Left cardiac atrium (tissue), 4 donors: ENCODE data around the gene SNX25. TPM values are rescaled to one million over a fixed set of nuclear protein-coding genes. Genes with fewer than 3 reads are reported as not detected.
A peak's percentile ranks its signal among the peaks of the same experiment; 100 is the strongest.
"Not testable (repeated sequence)": the region's sequence is repeated elsewhere in the genome, so short reads cannot be mapped to it uniquely, and the experiment has no call there.

Source experiments
- ATAC-seq, 2 donors: fragments of 200-7000 bp; cut with Tn5 transposase; one replicate each; pipeline ENCODE4 v1.9.1; 2020; ENCODE audit warnings: mild to moderate bottlenecking in 2 of 2, moderate library complexity in 2 of 2
- DNase-seq: peaks from one replicate; pipeline ENCODE4 v3.0.0-alpha.2; 2020
- intact Hi-C, 2 donors: fragments of 100-400 bp; cut with DNase I; formaldehyde crosslinking; loops; one replicate each; pipeline versions ENCODE4 v1.14.1 to v1.15.1; 2022 to 2023
- long read RNA-seq: library from polyadenylated mRNA; unstranded; transcript quantifications from one replicate; pipeline ENCODE4 v2.0.0, GENCODE V29; 2021
- total RNA-seq, 2 donors: library from RNA; stranded (reverse); fragmentation: NEBNext Ultra II Directional; extraction: Animal tissue kit (Norgen Biotek cat#: 25700); gene quantifications; one replicate each; pipeline ENCODE4 v1.2.1, GENCODE V29; 2021
- donor health status: DM: no; HTN: yes; CAD: no.
- donor health status: DM: no; HTN: yes; CAD: no; lungs with severe emphysema.
- donor health status: DM: yes; HTN: yes; CAD: no.
- donor health status: Dilated cardiomyopathy.

Gene SNX25
- 10 to 100 TPM; 15.4 to 16.6 TPM for total RNA-seq
- long read RNA-seq, partial matches to known transcripts: 1 of 2 reads
- long read RNA-seq, other reads (novel, unspliced or antisense): 1 of 2 reads

DNA sequence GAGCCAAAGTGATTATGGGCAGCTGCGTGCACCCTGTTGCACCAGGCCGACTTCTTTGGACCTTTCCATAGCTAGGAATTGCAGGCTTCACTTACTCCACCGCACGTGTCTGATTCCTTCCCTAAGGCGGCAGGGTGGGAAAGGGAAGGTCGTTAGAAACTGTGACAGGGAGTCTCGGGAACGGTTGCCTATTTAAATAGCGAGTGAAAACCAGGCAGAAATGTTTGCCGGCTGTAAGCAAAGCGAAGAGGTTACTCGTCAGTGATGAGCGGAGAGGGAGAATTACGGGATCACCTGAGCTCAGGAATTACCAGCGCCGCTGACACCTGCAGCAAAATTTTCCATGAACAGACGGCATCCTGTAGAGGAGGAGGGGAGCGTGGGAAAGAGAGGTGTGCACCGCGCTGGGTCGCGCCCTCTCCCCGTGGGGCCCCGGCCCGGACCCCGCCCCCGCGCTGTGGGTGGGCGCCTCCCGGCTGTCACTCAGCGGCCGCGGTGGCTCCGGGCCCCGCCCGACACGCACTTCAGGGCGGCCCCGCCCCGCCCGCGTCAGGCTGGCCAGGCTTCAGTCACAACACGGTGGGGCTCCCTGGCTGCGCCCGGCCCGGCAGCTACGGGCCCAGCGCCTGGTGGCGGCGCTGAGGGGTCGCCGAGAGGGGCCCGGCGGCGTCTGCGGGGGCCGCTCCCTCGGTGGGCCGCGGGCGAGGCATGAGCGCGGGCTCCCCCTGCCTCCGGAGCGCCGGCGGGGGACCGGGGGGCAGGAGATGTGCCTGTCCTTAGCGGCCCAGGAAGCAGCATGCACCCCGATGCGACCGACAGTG, at the start of gene SNX25:
TSS of gene SNX25 (plus strand) at position 568 of the 821 bp plus-strand sequence. CDS start at position 797, 229 bp downstream.
- DNase-seq: peak; percentile 92
- ATAC-seq: peak; percentile 96 to 98
- intact Hi-C loops: loop anchor here in 1 of 2 donors (10.0 kb wide), 1 partner anchor 186 kb away; the partner anchor contains the start of genes ANKRD37 and LRP2BP

DNA sequence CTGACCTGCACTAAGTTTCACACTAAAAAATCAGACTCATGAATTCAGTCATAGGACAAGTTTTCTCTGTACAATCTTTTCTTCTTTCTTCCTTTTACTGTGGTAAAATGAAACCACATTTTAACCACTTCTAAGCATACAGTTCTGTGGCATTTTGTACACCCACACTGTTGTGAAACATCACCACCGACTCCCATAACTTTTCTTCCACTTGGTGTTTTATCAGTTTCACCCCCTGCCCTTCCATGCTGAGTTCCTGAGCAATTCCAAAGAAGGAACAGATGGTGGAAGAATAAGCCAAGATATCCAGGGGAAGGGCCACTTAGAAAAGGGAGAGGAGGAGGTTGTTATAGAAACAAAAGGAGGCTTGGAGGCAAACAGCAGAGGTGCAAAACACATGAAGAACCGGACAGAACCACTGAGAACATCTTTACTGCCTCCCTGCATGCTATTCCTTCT, 43.8 kb upstream of the SNX25 start:
- ATAC-seq (peak; percentile 26 to 73), DNase-seq (no peak)
- intact Hi-C loops: no loop called here

DNA sequence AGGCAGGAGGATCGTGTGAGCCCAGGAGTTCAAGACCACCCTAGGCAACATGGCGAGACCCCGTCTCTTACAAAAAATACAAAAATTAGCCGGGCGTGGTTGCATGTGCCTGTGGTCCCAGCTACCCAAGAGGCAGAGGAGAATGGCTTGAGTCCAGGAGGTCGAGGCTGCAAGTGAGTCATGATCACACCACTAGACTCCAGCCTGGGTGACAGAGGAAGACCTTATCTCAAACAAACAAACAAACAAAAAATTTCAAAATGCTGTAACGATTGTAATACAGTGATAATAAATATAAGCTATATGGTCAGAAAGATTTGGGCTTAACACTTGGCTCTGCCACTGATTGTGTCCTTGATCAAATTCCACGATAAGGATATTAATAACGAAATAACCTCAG, 42.2 kb upstream of the SNX25 start:
- intact Hi-C loops: no loop called here
- ATAC-seq (peak in 1 of 2 donors; percentile 59), DNase-seq (no peak)

GRCh38 chr4:185171373-185172071, 37.9 kb upstream of the SNX25 start:
- intact Hi-C loops: no loop called here
- ATAC-seq: no peak

GRCh38 chr4:185179488-185179887, 29.9 kb upstream of the SNX25 start:
- DNase-seq (no peak), ATAC-seq (no peak)
- intact Hi-C loops: no loop called here

More at GRCh38 chr4:185171373-185172071, 37.9 kb upstream of the SNX25 start:
- no peak for DNase-seq

DNA sequence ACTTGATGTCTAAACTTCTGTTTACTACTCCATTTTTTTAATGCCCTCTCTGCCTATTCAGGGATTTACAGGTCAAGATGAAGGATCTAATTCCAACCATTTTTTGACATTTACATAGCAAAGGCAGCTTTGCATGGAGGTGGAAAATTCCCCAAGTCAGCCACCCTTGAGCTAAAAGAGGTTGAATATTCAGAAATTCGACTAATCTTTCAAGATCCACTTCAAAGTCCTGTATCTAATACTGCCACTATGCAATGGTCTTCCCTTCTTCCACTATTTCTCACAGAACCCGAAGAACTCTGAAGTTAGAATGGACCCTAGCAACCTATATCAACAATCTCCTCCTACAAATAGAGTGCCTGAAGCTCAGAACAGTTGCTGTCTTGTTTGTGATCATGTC, 27.2 kb upstream of the SNX25 start:
- intact Hi-C loops: loop anchor here in 1 of 2 donors (10.0 kb wide), 1 partner anchor 137 kb away; no protein-coding TSS in a partner anchor
- no peak for DNase-seq
- ATAC-seq: no peak

GRCh38 chr4:185183622-185184281, 25.6 kb upstream of the SNX25 start:
- peak; percentile 67 to 76 for ATAC-seq
- intact Hi-C loops: loop anchor here in 1 of 2 donors (10.0 kb wide), 1 partner anchor 139 kb away; no protein-coding TSS in a partner anchor
- DNase-seq: peak; percentile 89

- ATAC-seq (no peak), DNase-seq (no peak)
- intact Hi-C loops: loop anchor here in 1 of 2 donors (10.0 kb wide), 1 partner anchor 142 kb away; no protein-coding TSS in a partner anchor
These were observed 22.6 kb upstream of the SNX25 start for GRCh38 chr4:185186769-185187168.

DNA sequence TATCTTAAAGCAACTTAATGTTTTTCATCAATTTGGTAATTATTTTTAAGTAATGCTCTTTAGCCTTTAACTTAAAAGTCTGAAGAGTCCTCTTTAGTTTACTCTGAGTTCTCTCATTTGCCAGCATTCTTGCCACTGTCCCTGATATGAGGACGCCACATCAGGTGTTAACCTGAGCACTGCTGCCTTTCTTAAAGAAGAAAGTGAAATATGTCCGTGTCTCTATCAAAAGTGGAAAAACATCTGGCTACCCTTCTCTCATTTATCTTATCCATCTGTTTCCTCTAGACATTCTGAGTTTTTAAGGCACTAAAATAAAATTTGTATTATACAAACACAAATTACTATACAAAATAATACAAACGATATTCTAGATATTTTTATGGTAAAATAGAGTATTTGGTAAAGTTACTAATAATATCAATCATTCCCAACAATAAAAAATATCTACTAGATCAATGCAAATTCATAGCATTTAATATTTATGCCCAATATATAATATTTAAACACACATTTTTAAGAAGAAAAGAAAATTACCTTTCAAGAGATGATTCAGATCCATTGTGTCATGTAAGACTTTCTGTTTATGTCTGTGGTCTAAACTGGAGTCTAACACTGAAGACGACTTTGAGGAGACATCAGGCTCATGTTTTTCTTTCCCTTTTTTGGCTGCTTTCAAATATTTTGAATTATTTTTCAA, 19.6 kb upstream of the SNX25 start:
- intact Hi-C loops: loop anchor here in 1 of 2 donors (10.0 kb wide), 1 partner anchor 145 kb away; no protein-coding TSS in a partner anchor
- ATAC-seq: no peak
- no peak for DNase-seq

DNA sequence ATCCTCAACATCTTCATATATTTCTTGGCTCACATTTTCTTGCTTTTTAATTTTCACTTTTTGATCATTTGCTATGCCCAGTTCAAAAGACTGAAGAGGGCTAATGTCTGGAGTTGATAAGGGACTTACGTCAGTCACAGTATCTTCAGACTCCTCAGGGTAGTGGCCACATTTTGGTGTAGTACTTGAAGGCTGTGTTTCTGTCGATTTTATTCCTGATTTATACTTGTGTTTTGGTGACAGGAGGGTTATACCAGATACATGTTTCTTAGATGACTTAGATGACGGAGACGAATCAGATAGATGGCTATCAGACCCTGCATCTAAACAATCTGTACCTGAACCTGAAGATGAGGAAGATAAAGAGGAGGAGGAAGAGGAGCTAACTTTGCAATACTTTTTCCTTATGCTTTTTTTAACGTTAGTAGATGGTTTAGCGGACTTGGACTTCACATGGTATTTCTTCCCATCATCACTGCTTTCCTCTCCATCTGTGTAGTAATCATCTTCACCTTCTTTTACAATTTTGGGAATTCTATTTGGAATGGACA, 19.0 kb upstream of the SNX25 start:
- ATAC-seq: no peak
- intact Hi-C loops: no loop called here
- no peak for DNase-seq

GRCh38 chr4:185192059-185192458, 17.3 kb upstream of the SNX25 start:
- ATAC-seq (no peak), DNase-seq (no peak)
- intact Hi-C loops: no loop called here

GRCh38 chr4:185194924-185195888, 14.2 kb upstream of the SNX25 start:
- intact Hi-C loops: no loop called here
- DNase-seq: no peak
- no peak for ATAC-seq

DNA sequence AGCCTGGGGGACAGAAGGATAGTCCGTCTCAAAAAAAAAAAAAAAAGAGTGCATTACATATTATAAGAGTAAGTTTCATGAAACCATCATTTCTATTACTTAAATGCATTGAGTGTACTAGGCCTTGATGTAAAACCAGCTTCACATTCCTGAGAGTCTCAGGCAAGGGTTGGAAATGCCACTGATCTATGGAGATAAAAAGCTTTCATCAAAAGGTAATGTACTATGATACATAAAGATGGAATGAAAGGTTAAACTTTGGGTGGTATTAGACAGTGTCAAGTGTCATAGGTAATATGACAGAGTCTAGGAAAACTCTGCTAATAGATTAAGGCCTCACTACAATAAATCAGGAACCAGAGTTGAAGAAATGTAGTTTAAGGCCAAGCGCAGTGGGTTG, 13.0 kb upstream of the SNX25 start:
- DNase-seq: no peak
- intact Hi-C loops: no loop called here
- ATAC-seq: no peak

GRCh38 chr4:185198189-185198588, 11.2 kb upstream of the SNX25 start:
- intact Hi-C loops, DNase-seq, ATAC-seq: not testable (repeated sequence)

GRCh38 chr4:185201977-185202962, 7.1 kb upstream of the SNX25 start:
- DNase-seq: peak; percentile 43
- ATAC-seq: no peak
- intact Hi-C loops: loop anchor here in 1 of 2 donors (10.0 kb wide), 1 partner anchor 193 kb away; the partner anchor contains the start of genes ANKRD37 and LRP2BP

- intact Hi-C loops: loop anchor here in 1 of 2 donors (10.0 kb wide), 1 partner anchor 192 kb away; the partner anchor contains the start of genes ANKRD37 and LRP2BP
- no peak for ATAC-seq
- no peak for DNase-seq
These were observed 6.4 kb upstream of the SNX25 start for GRCh38 chr4:185202984-185203485.
